Mesothelial cell of epicardium (in vitro differentiated cells): ENCODE data around the gene KRTAP4-7. TPM values are rescaled to one million over a fixed set of nuclear protein-coding genes. Genes with fewer than 3 reads are reported as not detected.
"Not testable (repeated sequence)": the region's sequence is repeated elsewhere in the genome, so short reads cannot be mapped to it uniquely, and the experiment has no call there.

ENCODE experiments used
- DNase-seq, 2 experiments: peaks; one replicate each; pipeline ENCODE4 v3.0.0; 2021; ENCODE audit warnings: low spot score in 2 of 2; ENCODE audit not compliant: unreplicated experiment in 2 of 2
- H3K27ac Mint-ChIP-seq: 2 replicates; pipeline ENCODE4 v1.8.0; 2021; ENCODE audit warnings: mixed read lengths
- H3K27me3 Mint-ChIP-seq: 2 replicates; pipeline ENCODE4 v1.8.0; 2021; ENCODE audit warnings: low read depth, mixed read lengths
- H3K36me3 Mint-ChIP-seq: 2 replicates; pipeline ENCODE4 v1.8.0; 2021; ENCODE audit warnings: mixed read lengths
- H3K4me1 Mint-ChIP-seq: 2 replicates; pipeline ENCODE4 v1.8.0; 2021; ENCODE audit warnings: mixed read lengths
- H3K4me3 Mint-ChIP-seq: 2 replicates; pipeline ENCODE4 v1.8.0; 2021; ENCODE audit warnings: mild to moderate bottlenecking, moderate library complexity, mixed read lengths
- H3K9me3 Mint-ChIP-seq: 2 replicates; pipeline ENCODE4 v1.8.0; 2021; ENCODE audit warnings: mixed read lengths
- total RNA-seq: library from RNA; stranded (reverse); gene quantifications from 3 replicates; pipeline ENCODE4 v1.2.1, GENCODE V29; 2021
- TF ChIP-seq, protein P1 (sequence below): fragments of 200-600 bp; sonication (generic); IDR thresholded peaks from one replicate; pipeline ENCODE4 v1.5.0; 2021; ENCODE audit warnings: antibody characterized with exemption; ENCODE audit not compliant: unreplicated experiment

Gene KRTAP4-7
- total RNA-seq, 1 donor from 2014 or later = not detected

DNA sequence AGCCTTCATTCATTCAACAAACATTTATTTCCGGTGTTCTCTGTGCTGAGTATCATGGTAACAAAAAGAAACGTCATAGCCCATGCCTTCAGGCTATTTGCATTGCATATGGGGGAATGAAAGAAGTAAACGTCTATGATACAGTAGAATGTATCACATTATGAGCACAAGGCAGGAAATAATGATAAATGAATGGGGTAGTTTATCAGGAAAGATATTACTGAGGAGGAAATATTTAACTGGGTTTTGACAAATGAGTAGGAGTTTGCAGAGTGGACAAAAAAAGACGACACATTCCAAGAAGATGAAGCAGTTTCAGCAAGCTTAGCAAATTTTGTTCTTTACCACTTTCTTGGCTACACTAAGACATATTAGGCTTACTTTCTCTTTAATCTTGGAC, 1.3 kb upstream of the KRTAP4-7 start:
- H3K36me3 Mint-ChIP-seq = no peaks in the 10 kb centered on the region
- DNase-seq = no peak
- TF ChIP-seq, protein P1, sequence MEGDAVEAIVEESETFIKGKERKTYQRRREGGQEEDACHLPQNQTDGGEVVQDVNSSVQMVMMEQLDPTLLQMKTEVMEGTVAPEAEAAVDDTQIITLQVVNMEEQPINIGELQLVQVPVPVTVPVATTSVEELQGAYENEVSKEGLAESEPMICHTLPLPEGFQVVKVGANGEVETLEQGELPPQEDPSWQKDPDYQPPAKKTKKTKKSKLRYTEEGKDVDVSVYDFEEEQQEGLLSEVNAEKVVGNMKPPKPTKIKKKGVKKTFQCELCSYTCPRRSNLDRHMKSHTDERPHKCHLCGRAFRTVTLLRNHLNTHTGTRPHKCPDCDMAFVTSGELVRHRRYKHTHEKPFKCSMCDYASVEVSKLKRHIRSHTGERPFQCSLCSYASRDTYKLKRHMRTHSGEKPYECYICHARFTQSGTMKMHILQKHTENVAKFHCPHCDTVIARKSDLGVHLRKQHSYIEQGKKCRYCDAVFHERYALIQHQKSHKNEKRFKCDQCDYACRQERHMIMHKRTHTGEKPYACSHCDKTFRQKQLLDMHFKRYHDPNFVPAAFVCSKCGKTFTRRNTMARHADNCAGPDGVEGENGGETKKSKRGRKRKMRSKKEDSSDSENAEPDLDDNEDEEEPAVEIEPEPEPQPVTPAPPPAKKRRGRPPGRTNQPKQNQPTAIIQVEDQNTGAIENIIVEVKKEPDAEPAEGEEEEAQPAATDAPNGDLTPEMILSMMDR = no peak
- no peak overlapping the region for H3K4me3 Mint-ChIP-seq
- peaks cover 19% of the 10 kb centered on the region for H3K4me1 Mint-ChIP-seq
- H3K9me3 Mint-ChIP-seq = peaks cover 8% of the 10 kb centered on the region
- H3K27ac Mint-ChIP-seq = peak overlapping the region; percentile 76
- H3K27me3 Mint-ChIP-seq = peaks cover 6% of the 10 kb centered on the region

DNA sequence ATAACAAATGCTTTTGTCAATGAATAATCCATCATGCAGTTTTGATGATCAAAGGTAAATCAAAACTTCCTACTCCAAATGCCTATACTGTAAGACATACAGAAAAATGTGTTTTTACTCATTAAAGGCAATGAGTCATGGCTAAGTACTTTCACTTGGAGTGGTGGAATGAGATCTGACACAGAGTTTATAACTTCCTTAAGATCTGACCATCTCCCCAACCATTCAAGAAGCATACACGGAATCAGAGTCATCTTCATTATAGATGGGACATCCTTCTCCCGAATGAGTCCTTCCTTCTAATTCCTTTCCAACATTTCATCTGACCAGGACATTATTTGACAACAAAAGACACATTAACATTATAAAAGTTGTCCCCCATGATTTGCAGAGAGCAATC, 523 bp upstream of the KRTAP4-7 start:
- not testable (repeated sequence) for H3K27ac Mint-ChIP-seq, H3K9me3 Mint-ChIP-seq, H3K27me3 Mint-ChIP-seq, H3K4me3 Mint-ChIP-seq, DNase-seq, H3K36me3 Mint-ChIP-seq
- H3K4me1 Mint-ChIP-seq = peaks cover 22% of the 10 kb centered on the region

DNA sequence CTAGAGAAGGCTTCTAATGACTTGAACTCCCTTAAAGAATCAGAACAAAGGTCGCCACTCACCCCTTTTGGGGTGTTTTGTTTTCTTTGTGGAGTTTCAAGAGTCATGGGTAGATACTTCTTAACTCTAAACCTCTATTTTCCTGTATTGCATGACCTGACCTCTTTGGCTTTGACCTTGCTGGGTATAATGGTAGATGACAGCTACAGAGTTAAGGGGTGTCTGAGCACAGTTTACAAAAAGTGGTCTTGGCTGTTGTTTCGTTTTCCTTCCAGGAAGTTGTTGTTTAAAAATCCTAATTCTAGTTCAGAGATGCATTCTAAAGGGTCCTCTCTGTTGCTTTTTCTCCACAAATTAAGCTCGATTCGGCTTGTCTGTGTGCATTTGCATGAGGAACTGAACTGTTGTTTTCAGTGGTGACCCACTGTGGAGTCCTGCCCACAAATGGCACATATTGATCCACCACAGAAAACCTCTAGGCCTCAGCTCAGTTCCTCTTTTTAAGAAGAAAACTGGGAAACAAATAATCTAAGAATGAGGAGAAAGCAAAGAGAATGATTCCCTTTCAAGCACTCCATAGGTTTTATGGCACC, 4.9 kb downstream of the KRTAP4-7 start:
- not testable (repeated sequence) for H3K36me3 Mint-ChIP-seq

DNA sequence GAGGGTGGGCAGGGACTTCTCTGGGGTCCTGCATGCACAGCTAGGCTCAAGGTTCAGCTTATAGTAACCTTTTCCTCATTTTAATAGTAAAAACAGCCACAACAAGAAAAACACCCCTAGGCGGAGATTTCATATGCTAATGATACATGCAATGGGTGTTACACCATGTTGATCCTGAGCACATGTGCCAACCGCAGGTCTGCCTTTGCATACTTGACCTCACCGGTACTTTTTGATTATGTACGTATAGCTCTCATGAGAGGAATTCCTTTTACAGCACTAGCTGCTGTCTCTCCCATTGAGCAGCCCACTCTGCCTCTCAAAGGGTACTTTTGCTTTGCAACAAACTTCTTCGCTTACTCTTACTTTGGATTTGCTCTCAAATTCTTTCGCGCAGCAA, 12.1 kb downstream of the KRTAP4-7 start:
- H3K36me3 Mint-ChIP-seq = peaks cover 4% of the 10 kb centered on the region
- TF ChIP-seq, protein P1 = no peak

More for the DNA sequence above, 4.9 kb downstream of the KRTAP4-7 start:
- not testable (repeated sequence) for H3K27ac Mint-ChIP-seq, H3K27me3 Mint-ChIP-seq, DNase-seq, H3K4me1 Mint-ChIP-seq, H3K4me3 Mint-ChIP-seq
- H3K9me3 Mint-ChIP-seq = peaks cover 15% of the 10 kb centered on the region

DNA sequence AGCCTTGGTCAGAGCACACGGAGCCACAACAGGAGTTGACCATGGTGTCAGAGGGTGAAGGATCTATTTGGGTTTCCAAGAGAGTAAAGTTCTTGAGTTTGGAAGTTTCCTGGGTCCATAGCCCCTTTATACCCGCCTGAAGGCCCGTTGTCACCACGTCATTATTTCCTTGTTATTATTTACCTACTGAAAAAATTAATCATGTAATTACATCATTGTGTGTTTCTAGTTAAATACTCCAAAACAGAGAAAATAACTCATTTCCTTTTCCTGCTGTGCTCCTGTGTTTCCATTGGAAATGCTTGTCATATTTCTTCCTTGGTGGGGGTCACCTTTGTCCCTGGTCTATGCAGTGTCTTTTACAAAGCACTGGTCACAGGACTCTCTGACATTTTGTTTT, 14.1 kb downstream of the KRTAP4-7 start, which contains the start of gene KRTAP4-8:
Gene KRTAP4-8 (minus strand): TSS at position 101 of the 400 bp plus-strand sequence. CDS start 58 bp downstream, at position 43.
- peaks cover 1% of the 10 kb centered on the region for H3K36me3 Mint-ChIP-seq
- TF ChIP-seq, protein P1 = no peak
- no peak within 1 kb of the TSS for H3K27ac Mint-ChIP-seq
- H3K9me3 Mint-ChIP-seq = peaks cover 2% of the 10 kb centered on the region
- H3K4me3 Mint-ChIP-seq = no peak within 1 kb of the TSS
- peaks cover 6% of the 10 kb centered on the region for H3K27me3 Mint-ChIP-seq
- no peak for DNase-seq
- H3K4me1 Mint-ChIP-seq = peaks cover 41% of the 10 kb centered on the region

More for the DNA sequence above, 12.1 kb downstream of the KRTAP4-7 start:
- Mint-ChIP-seq H3K9me3 (peaks cover 10% of the 10 kb centered on the region), H3K4me1 (peaks cover 41% of the 10 kb centered on the region), H3K27me3 (peaks cover 6% of the 10 kb centered on the region), H3K27ac (no peak overlapping the region), H3K4me3 (no peak overlapping the region)
- no peak for DNase-seq

DNA sequence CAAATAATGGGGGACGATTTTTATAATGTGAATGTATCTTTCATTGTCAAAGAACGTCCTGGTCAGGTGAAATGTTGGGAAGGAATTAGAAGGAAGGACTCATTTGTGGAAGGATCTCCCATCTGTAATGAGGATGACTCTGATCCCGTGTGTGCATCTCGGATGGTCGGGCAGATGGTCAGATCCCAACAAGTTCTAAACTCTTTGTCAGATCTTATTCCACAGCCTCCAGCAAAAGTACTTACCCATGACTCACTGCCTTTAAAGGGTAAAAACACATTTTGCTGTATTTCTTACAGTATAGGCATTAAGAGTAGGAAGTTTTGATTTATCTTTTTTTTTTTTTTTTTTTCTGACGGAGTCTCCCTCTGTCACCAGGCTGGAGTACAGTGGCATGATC, 14.5 kb downstream of the KRTAP4-7 start:
- DNase-seq = no peak
- Mint-ChIP-seq H3K4me3 (no peak overlapping the region), H3K27ac (no peak overlapping the region), H3K9me3 (no peaks in the 10 kb centered on the region), H3K36me3 (no peaks in the 10 kb centered on the region), H3K27me3 (peaks cover 6% of the 10 kb centered on the region), H3K4me1 (peaks cover 43% of the 10 kb centered on the region)
- TF ChIP-seq, protein P1 = no peak

DNA sequence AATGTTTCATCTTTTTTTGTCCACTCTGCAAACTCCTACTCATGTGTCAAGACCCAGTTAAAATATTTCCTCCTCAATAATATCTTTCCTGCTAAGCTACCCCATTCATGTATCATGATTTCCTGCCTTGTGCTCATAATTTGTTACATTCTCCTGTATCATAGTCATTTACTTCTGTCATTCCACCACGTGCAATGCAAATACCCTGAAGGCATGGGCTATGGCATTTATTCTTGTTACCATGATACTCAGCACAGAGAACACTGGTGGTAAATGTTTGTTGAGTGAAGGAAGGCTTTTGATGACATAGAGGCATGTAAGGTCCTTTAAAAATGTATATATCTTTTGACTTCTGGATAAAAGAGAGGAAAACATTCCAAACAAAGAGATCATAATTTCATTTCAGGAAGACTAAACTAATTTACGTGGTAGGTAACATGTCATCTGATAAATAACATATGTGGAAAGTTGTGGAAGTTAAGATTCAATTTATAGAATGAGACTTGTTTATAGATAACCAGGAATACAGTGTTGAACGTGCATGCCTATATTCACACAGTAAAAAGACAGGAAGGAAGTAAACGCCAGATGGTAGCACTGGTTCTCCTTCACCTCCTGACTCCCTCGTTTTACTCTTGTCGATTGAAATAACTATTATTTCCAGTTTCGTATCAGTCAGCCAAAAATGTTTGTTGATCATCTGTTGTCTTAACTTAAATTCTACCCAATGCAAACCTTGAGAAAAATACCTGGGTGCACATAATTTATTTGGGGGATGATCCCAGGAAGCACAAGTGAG, 15.9 kb downstream of the KRTAP4-7 start:
- H3K27ac Mint-ChIP-seq = peak overlapping the region; percentile 83
- not testable (repeated sequence) for H3K9me3 Mint-ChIP-seq, H3K4me3 Mint-ChIP-seq, DNase-seq, H3K36me3 Mint-ChIP-seq, H3K27me3 Mint-ChIP-seq
- H3K4me1 Mint-ChIP-seq = peaks cover 51% of the 10 kb centered on the region
